OCI-LY1 (cell line): ENCODE measurements around the gene MAPK8IP3.

Experiments
- H2AFZ ChIP-seq: fragments of 200-600 bp; sonication (generic), shearing (Covaris generic); 2 replicates; pipeline ENCODE4 v1.6.0; 2014; ENCODE audit warnings: antibody characterized with exemption, mild to moderate bottlenecking, low read length
- H3F3A ChIP-seq: fragments of 200-600 bp; sonication (generic), shearing (Covaris generic); 2 replicates; pipeline ENCODE4 v1.6.0; 2014; ENCODE audit warnings: mild to moderate bottlenecking, antibody characterized with exemption, low read length, moderate library complexity; ENCODE audit not compliant: insufficient read depth
- H3K27ac ChIP-seq: fragments of 200-600 bp; sonication (generic); 2 replicates; pipeline ENCODE4 v1.5.1; 2014; ENCODE audit warnings: low read length, mixed run types, mild to moderate bottlenecking, low read depth; ENCODE audit not compliant: poor library complexity, severe bottlenecking
- H3K27me3 ChIP-seq: fragments of 200-600 bp; sonication (generic); 2 replicates; pipeline ENCODE4 v1.6.0; 2014; ENCODE audit warnings: antibody characterized with exemption, mild to moderate bottlenecking, low read length, moderate library complexity; ENCODE audit not compliant: insufficient read depth
- H3K36me3 ChIP-seq: fragments of 200-600 bp; sonication (generic); 2 replicates; pipeline ENCODE4 v1.6.1; 2014; ENCODE audit warnings: mild to moderate bottlenecking, antibody characterized with exemption, low read length, moderate library complexity, mixed read lengths; ENCODE audit not compliant: insufficient read depth
- H3K4me1 ChIP-seq: fragments of 200-600 bp; sonication (generic); 2 replicates; pipeline ENCODE4 v1.5.1; 2014; ENCODE audit warnings: mild to moderate bottlenecking, low read length, moderate library complexity; ENCODE audit not compliant: insufficient read depth, severe bottlenecking
- H3K4me2 ChIP-seq: fragments of 200-600 bp; sonication (generic), shearing (Covaris generic); 2 replicates; pipeline ENCODE4 v1.6.1; 2014; ENCODE audit warnings: low read length
- H3K4me3 ChIP-seq: fragments of 200-600 bp; sonication (generic); 2 replicates; pipeline ENCODE4 v1.5.1; 2014; ENCODE audit warnings: low read length, low read depth, mild to moderate bottlenecking, mixed read lengths; ENCODE audit not compliant: poor library complexity, severe bottlenecking
- H3K79me2 ChIP-seq: fragments of 200-600 bp; shearing (Covaris generic); 2 replicates; pipeline ENCODE4 v1.6.1; 2016; ENCODE audit warnings: mixed run types, low read length, mixed read lengths; ENCODE audit not compliant: insufficient read depth
- H3K9ac ChIP-seq: fragments of 200-600 bp; sonication (generic), shearing (Covaris generic); 2 replicates; pipeline ENCODE4 v1.6.1; 2014; ENCODE audit warnings: mild to moderate bottlenecking, low read length, mixed read lengths
- H3K9me2 ChIP-seq: fragments of 200-600 bp; sonication (generic), shearing (Covaris generic); 2 replicates; pipeline ENCODE4 v1.6.1; 2014; ENCODE audit warnings: low read depth, mild to moderate bottlenecking, low read length, mixed read lengths
- H3K9me3 ChIP-seq: fragments of 200-600 bp; shearing (Covaris generic); 2 replicates; pipeline ENCODE4 v1.6.1; 2014; ENCODE audit warnings: low read length, mixed read lengths
- H4K20me1 ChIP-seq: fragments of 200-600 bp; sonication (generic), shearing (Covaris generic); 2 replicates; pipeline ENCODE4 v1.6.0; 2016; ENCODE audit warnings: mild to moderate bottlenecking, low read length; ENCODE audit not compliant: insufficient read depth
- EZH2 ChIP-seq: fragments of 200-600 bp; sonication (generic), shearing (Covaris generic); IDR thresholded peaks from 2 replicates; pipeline ENCODE4 v1.8.0; 2017; ENCODE audit warnings: borderline replicate concordance, mixed run types, mild to moderate bottlenecking, antibody characterized with exemption, low read length, moderate library complexity, mixed read lengths
- TF ChIP-seq, protein P1 (sequence below): fragments of 200-600 bp; sonication (generic), shearing (Covaris generic); IDR thresholded peaks from 2 replicates; pipeline ENCODE4 v1.5.1; 2017; ENCODE audit warnings: mild to moderate bottlenecking, antibody characterized with exemption, low read length, moderate library complexity, mixed read lengths

Gene MAPK8IP3

DNA sequence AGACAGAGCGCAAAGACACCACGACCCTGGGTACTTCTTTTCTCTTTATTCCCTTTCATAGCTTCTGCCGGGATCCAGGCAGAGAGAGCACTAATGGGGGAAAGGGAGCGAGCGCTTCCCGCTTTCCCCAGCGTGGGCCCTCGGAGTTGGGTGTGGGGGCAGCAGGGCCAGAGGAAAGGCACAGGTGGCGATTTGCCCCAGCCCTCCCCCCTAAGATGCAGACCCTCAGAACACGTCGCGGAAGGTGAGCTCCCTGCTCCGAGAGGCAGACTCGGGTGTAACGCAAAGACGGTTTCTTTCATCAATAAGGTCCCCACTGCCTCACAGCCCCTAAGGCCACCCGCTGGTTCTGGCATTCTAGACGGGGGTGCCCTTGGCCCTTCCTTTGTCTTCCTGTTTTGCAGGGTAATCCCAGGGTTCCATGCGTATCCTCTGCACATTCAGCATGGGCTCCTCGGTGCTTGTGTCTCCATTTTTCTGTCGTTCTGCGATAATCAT lies 65.9 kb downstream of the MAPK8IP3 start:
- H3K27me3 ChIP-seq: no peaks in the 10 kb centered on the region
- no peaks in the 10 kb centered on the region for H4K20me1 ChIP-seq
- H2AFZ ChIP-seq: no peak overlapping the region
- H3K79me2 ChIP-seq: 0 out of 2 replicates have a peak, but pooled peaks cover 3% of the 10 kb centered on the region
- peak overlapping the region; percentile 85 for H3K4me3 ChIP-seq
- H3K9me3 ChIP-seq: no peaks in the 10 kb centered on the region
- no peak for TF ChIP-seq EZH2
- TF ChIP-seq, protein P1, sequence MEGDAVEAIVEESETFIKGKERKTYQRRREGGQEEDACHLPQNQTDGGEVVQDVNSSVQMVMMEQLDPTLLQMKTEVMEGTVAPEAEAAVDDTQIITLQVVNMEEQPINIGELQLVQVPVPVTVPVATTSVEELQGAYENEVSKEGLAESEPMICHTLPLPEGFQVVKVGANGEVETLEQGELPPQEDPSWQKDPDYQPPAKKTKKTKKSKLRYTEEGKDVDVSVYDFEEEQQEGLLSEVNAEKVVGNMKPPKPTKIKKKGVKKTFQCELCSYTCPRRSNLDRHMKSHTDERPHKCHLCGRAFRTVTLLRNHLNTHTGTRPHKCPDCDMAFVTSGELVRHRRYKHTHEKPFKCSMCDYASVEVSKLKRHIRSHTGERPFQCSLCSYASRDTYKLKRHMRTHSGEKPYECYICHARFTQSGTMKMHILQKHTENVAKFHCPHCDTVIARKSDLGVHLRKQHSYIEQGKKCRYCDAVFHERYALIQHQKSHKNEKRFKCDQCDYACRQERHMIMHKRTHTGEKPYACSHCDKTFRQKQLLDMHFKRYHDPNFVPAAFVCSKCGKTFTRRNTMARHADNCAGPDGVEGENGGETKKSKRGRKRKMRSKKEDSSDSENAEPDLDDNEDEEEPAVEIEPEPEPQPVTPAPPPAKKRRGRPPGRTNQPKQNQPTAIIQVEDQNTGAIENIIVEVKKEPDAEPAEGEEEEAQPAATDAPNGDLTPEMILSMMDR: no peak
- peak overlapping the region; percentile 88 for H3K9ac ChIP-seq
- H3K9me2 ChIP-seq: no peaks in the 10 kb centered on the region
- H3K27ac ChIP-seq: peak overlapping the region; percentile 83
- H3K4me2 ChIP-seq: peak overlapping the region; percentile 91
- H3K4me1 ChIP-seq: peaks cover 22% of the 10 kb centered on the region
- H3K36me3 ChIP-seq: peaks cover 43% of the 10 kb centered on the region
- no peaks in the 10 kb centered on the region for H3F3A ChIP-seq

GRCh38 chr16:1772362-1772907 lies 66.4 kb downstream of the MAPK8IP3 start, which contains the start of gene EME2:
Gene EME2, plus strand, starts transcription at chr16:1772810. Its CDS starts 418 bp downstream, at chr16:1773228.
- Histone ChIP-seq H3F3A (no peaks in the 10 kb centered on the region), H3K27me3 (no peaks in the 10 kb centered on the region), H3K9me2 (no peaks in the 10 kb centered on the region), H3K9me3 (no peaks in the 10 kb centered on the region), H3K9ac (peak within 1 kb of the TSS; percentile 88), H3K36me3 (peaks cover 43% of the 10 kb centered on the region), H2AFZ (no peak within 1 kb of the TSS), H3K27ac (peak within 1 kb of the TSS; percentile 83), H3K4me2 (peak within 1 kb of the TSS; percentile 91), H3K79me2 (0 out of 2 replicates have a peak, but pooled peaks cover 3% of the 10 kb centered on the region), H3K4me1 (peaks cover 22% of the 10 kb centered on the region), H3K4me3 (peak within 1 kb of the TSS; percentile 85), H4K20me1 (no peaks in the 10 kb centered on the region)
- no peak for TF ChIP-seq EZH2
- TF ChIP-seq, protein P1: no peak

- Histone ChIP-seq H3K4me2 (peak within 1 kb of the TSS; percentile 91), H4K20me1 (no peaks in the 10 kb centered on the region), H3K4me3 (peak within 1 kb of the TSS; percentile 85), H3K27me3 (no peaks in the 10 kb centered on the region), H2AFZ (no peak within 1 kb of the TSS), H3K79me2 (0 out of 2 replicates have a peak, but pooled peaks cover 3% of the 10 kb centered on the region), H3F3A (no peaks in the 10 kb centered on the region), H3K36me3 (peaks cover 43% of the 10 kb centered on the region), H3K9ac (peak within 1 kb of the TSS; percentile 88), H3K9me2 (no peaks in the 10 kb centered on the region), H3K4me1 (peaks cover 22% of the 10 kb centered on the region), H3K27ac (peak within 1 kb of the TSS; percentile 83), H3K9me3 (no peaks in the 10 kb centered on the region)
- no peak for TF ChIP-seq EZH2
- TF ChIP-seq, protein P1: peak; percentile 83
Observed at GRCh38 chr16:1772908-1773702, 67.1 kb downstream of the MAPK8IP3 start, which contains the start of gene MRPS34. Gene MRPS34, minus strand, starts transcription at chr16:1773134. Its CDS starts 15 bp downstream, at chr16:1773119.
